Esophagus mucosa (tissue), 1 donor: ENCODE measurements around the gene CCDC68. TPM values are rescaled to one million over a fixed set of nuclear protein-coding genes. Genes with fewer than 3 reads are reported as not detected.

Experiments
- ATAC-seq: fragments of 200-7000 bp; cut with Tn5 transposase; one replicate; pipeline ENCODE4 v1.9.1; 2020
- total RNA-seq: library from RNA; stranded (reverse); gene quantifications from one replicate; pipeline ENCODE4 v1.2.4, GENCODE V29; 2023
- donor health status: DM: yes; HTN: yes; CAD: no.

Gene CCDC68
- total RNA-seq, 1 donor from 2014 or later: 1.5 TPM

- ATAC-seq: no peak
These were observed 936 bp upstream of the CCDC68 start for GRCh38 chr18:54960197-54960596.

DNA sequence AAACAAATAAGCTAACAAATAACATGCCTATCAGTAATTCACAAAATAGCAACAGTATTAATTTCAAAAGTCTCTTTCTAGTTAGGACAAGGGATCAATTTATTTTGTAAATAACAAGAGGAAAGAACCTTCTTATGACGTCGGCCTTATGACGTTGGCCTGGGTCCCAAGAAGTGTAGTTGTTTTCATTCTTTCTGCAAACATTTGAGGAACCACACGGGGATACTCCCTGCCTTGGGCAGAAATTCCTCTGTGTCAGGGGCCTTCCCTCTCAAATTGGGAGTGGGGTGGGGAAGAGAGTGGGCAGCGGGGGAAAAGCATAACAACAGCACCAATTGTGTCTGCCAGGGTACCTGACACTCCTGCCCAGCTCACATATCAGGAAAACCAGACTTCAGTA, 1.3 kb downstream of the CCDC68 start:
- ATAC-seq: no peak

DNA sequence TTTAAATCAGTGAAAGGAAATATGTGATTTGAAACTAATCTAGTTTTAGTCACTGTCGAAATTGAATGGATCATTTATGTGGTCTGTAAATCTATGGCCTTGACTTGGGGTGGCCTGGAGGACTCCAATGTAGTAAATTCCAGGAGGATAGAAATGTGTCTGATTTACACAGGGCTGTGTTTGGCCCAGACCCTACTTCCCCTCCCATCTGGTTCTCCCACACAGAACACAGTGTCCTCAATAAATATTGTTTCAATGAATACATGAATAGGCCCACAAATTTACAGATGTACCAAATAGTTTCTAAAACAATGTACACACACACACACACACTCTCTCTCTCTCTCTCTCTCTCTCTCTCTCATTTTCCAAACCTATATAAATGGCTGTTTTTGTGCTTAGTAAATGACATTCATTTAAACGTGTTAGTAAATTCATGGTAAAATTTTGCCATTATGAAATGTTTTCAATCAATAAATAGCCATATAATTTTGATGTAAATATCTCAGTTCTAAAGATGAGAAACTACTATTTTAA, 1.9 kb downstream of the CCDC68 start:
- no peak for ATAC-seq

DNA sequence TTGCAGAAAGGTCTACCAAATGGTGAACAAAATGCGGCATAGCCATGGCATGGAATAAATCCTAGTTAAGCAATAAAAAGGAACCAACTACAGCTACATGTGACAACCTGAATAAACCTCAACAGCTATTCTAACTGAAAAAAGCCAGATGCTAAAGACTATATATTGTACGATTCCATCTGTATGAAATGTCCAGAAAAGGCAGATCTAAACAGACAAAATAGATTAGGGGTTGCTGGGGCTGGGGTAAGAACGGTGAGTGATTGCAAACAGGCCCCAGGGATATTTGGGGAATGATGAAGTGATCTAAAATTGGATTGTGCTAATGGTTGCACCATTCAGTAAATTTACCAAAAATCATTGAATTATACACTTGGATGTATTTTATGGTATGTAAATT, 2.8 kb downstream of the CCDC68 start:
- ATAC-seq: no peak

- no peak for ATAC-seq
These were observed 7.2 kb downstream of the CCDC68 start for GRCh38 chr18:54952026-54952425.

DNA sequence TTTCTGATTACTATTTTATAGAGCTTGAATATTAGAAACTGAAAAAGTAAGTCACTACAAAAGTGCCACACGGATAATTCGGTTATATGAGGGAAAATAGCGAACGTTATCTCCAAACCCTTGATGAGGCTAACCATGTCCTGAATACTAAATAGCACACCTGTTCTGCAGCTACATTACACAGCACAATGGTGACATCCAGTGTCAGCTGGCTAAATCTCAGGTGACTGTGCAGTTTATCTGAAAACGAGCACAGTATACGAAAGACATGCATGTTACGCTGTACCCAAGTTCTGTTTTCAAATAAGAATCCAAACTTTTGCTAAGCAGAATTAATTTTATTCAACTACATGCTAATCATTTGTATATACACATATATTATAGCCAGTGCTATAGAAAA, 9.0 kb downstream of the CCDC68 start:
- ATAC-seq: peak; percentile 59

GRCh38 chr18:54949588-54949987, 9.7 kb downstream of the CCDC68 start:
- ATAC-seq: no peak

GRCh38 chr18:54948350-54948837, 10.9 kb downstream of the CCDC68 start:
- no peak for ATAC-seq

GRCh38 chr18:54947091-54947490, 12.2 kb downstream of the CCDC68 start:
- peak; percentile 26 for ATAC-seq

GRCh38 chr18:54946149-54946581, 13.1 kb downstream of the CCDC68 start:
- peak; percentile 54 for ATAC-seq

GRCh38 chr18:54945576-54946125, 13.6 kb downstream of the CCDC68 start:
- ATAC-seq: no peak

DNA sequence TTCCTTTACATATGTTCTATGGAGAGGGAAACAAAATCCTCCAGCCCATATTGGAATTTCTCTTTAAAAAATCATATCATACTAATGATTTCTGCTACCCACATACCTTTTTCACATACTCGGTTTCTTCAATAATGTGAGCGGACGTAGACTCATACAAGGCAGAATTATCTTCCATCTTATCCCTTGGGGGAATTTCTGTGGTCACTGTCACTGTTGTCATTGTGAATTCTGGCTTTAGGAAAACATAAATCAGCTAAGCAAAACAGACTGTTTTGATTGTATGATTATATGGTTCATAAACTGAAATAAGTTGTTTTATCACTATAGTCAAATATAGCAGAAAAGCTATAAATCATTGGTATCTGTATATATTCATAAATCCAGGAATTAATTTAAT, 16.7 kb downstream of the CCDC68 start:
- no peak for ATAC-seq

DNA sequence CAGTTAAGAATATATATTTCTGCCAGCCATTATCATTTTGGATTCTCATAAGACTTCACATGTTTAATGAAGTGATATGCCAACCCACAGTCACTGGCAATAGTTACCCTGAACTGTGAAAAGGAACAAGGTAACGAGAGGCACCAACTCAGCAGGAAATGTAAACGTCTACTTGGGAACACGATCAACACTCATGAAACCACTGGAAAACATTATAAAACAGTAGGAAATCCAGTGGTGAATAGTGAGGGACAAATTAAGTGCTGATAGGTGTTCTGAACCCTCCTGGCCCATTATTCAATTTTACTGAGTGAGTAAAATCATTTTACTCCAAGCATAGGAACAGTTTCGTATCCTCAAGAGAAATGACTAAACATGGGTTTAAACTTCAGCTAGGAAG, 17.1 kb downstream of the CCDC68 start:
- no peak for ATAC-seq

- ATAC-seq: no peak
These were observed 19.8 kb downstream of the CCDC68 start for GRCh38 chr18:54939361-54939917.

- ATAC-seq: no peak
These were observed 20.8 kb downstream of the CCDC68 start for GRCh38 chr18:54938506-54938905.

GRCh38 chr18:54932472-54932871, 26.8 kb downstream of the CCDC68 start:
- ATAC-seq: no peak

- ATAC-seq: no peak
These were observed 28.1 kb downstream of the CCDC68 start for GRCh38 chr18:54931152-54931551.

DNA sequence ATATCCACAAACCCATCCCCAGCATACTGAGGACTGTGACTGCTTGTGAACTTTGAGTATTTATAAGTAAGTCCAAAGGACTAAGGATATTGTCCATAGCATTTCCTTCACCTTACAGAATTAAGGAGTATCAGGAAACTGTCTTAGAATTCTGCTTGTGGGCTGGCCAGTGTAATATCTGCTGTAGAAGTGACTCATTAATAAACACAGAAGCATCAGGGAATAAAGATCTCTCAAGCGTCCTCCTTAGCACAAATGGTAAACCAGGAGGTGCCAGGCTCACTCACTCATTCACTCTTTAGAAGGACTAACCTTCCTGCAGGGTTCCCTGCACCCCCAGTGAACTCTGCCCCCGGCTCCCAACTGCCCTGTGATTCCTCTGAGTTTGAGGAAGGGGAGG, 31.0 kb downstream of the CCDC68 start:
- ATAC-seq: no peak

GRCh38 chr18:54926593-54927325, 32.5 kb downstream of the CCDC68 start:
- ATAC-seq: no peak

DNA sequence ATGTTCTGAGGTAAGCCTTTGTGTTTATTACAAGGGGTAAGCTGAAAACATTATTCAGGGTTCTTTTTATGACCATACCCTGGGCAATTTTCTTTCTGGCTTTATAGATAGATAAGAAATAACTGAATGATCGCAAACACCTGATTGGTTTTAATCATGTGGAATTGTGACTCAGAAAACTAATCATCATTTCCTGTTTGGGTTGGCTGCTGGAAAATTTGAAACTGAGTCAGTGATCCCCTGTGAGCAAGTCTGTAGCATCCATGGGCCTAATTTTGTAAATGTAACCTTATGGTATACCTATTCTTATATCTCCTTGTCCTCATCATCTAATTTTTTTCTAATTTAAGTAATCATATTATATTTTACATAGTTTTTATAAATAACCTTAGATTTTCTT, 34.3 kb downstream of the CCDC68 start:
- no peak for ATAC-seq

GRCh38 chr18:54923339-54923956, 35.8 kb downstream of the CCDC68 start:
- no peak for ATAC-seq

DNA sequence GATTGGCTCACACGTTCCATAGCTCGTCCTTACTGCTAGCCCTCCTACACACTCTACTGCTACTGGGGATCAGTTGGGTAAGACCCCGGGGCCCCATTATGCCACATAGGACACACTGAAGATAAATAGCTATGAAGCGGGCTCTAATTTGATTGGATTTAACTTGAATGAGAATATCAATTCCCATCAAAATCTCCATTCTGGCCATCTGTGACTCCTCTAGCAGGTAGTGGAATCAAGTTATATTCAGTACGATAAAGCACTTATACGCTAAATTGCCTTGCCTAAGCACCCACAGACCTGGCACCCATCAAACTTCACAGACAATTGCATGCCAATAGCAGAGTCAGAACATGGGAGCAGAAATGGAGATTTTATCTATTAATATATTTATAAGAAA, 39.8 kb downstream of the CCDC68 start:
- no peak for ATAC-seq

- no peak for ATAC-seq
These were observed 41.2 kb downstream of the CCDC68 start for GRCh38 chr18:54918060-54918459.
